Mesenchymal stem cell (in vitro differentiated cells and primary cell): Measurements from ENCODE around the gene COX6B2.
A peak's percentile ranks its signal among the peaks of the same experiment; 100 is the strongest.

ENCODE experiments used
- DNase-seq: peaks from one replicate; pipeline ENCODE4 v3.0.0-alpha.2; 2013
- H2AFZ ChIP-seq: one replicate; pipeline ENCODE4 v1.6.1; 2013; ENCODE audit warnings: low read depth, mild to moderate bottlenecking, control low read depth, inconsistent platforms, low read length, moderate library complexity
- H2AK5ac ChIP-seq: 2 replicates; pipeline ENCODE4 v1.6.1; 2013; ENCODE audit warnings: low read length, moderate library complexity, mild to moderate bottlenecking, inconsistent platforms; ENCODE audit not compliant: severe bottlenecking
- H2BK120ac ChIP-seq: one replicate; pipeline ENCODE4 v1.6.1; 2013; ENCODE audit warnings: low read depth, mild to moderate bottlenecking, inconsistent platforms, low read length, moderate library complexity
- H2BK12ac ChIP-seq, 2 experiments: one replicate each; pipeline ENCODE4 v1.6.1; 2013; ENCODE audit warnings: inconsistent platforms in 2 of 2, low read length in 2 of 2, mild to moderate bottlenecking in 2 of 2, moderate library complexity in 2 of 2, control low read depth in 1 of 2
- H2BK15ac ChIP-seq: one replicate; pipeline ENCODE4 v1.6.1; 2013; ENCODE audit warnings: mild to moderate bottlenecking, low read depth, inconsistent platforms; ENCODE audit not compliant: poor library complexity, severe bottlenecking
- H2BK5ac ChIP-seq: 2 replicates; pipeline ENCODE4 v1.6.1; 2013; ENCODE audit warnings: low read depth, mild to moderate bottlenecking, low read length, control low read depth, inconsistent platforms; ENCODE audit not compliant: poor library complexity, severe bottlenecking
- H3K14ac ChIP-seq, 2 experiments: one replicate each; pipeline ENCODE4 v1.6.1; 2013; ENCODE audit warnings: inconsistent platforms in 2 of 2, low read length in 2 of 2, control low read depth in 1 of 2, mild to moderate bottlenecking in 1 of 2, moderate library complexity in 1 of 2
- H3K18ac ChIP-seq, 2 experiments: one replicate each; pipeline ENCODE4 v1.6.1; 2013; ENCODE audit warnings: inconsistent platforms in 2 of 2, low read length in 2 of 2, control low read depth in 1 of 2, low read depth in 1 of 2, mild to moderate bottlenecking in 1 of 2
- H3K23ac ChIP-seq, 2 experiments: one replicate each; pipeline ENCODE4 v1.6.1; 2013; ENCODE audit warnings: inconsistent platforms in 2 of 2, low read length in 2 of 2, mild to moderate bottlenecking in 2 of 2, moderate library complexity in 2 of 2, control low read depth in 1 of 2
- H3K27ac ChIP-seq: 2 replicates; pipeline ENCODE4 v1.5.1; 2013; ENCODE audit warnings: mild to moderate bottlenecking, moderate library complexity, low read length, control low read depth, inconsistent platforms; ENCODE audit not compliant: poor library complexity, severe bottlenecking
- H3K27me3 ChIP-seq, 2 experiments: 2 replicates each; pipeline versions ENCODE4 v1.6.1 to v1.7.0; 2013; ENCODE audit warnings: low read length in 2 of 2, mild to moderate bottlenecking in 2 of 2, moderate library complexity in 2 of 2, control low read depth in 1 of 2, inconsistent platforms in 1 of 2; ENCODE audit not compliant: control insufficient read depth in 1 of 2, insufficient read depth in 1 of 2
- H3K36me3 ChIP-seq, 2 experiments: 2 replicates each; pipeline versions ENCODE4 v1.6.1 to v1.7.0; 2013; ENCODE audit warnings: low read length in 2 of 2, control low read depth in 1 of 2, inconsistent platforms in 1 of 2, low read depth in 1 of 2, mild to moderate bottlenecking in 1 of 2; ENCODE audit not compliant: insufficient read depth in 2 of 2, control insufficient read depth in 1 of 2
- H3K4ac ChIP-seq, 2 experiments: one replicate each; pipeline ENCODE4 v1.6.1; 2013; ENCODE audit warnings: inconsistent platforms in 2 of 2, low read length in 2 of 2, mild to moderate bottlenecking in 2 of 2, moderate library complexity in 2 of 2, control low read depth in 1 of 2, low read depth in 1 of 2
- H3K4me1 ChIP-seq: 2 replicates; pipeline ENCODE4 v1.6.1; 2013; ENCODE audit warnings: low read depth, low read length, control low read depth; ENCODE audit not compliant: control insufficient read depth, insufficient read depth
- H3K4me2 ChIP-seq: 2 replicates; pipeline ENCODE4 v1.6.1; 2013; ENCODE audit warnings: low read length, mild to moderate bottlenecking, inconsistent platforms; ENCODE audit not compliant: poor library complexity, severe bottlenecking
- H3K4me3 ChIP-seq, 2 experiments: 2 replicates each; pipeline versions ENCODE4 v1.5.1 to v1.7.0; 2013; ENCODE audit warnings: low read length in 2 of 2, mild to moderate bottlenecking in 2 of 2, control low read depth in 1 of 2, low read depth in 1 of 2; ENCODE audit not compliant: insufficient read depth in 1 of 2
- H3K79me1 ChIP-seq: replicated peaks from 2 replicates; pipeline ENCODE4 v1.6.1; 2013; ENCODE audit warnings: mild to moderate bottlenecking, control low read depth, low read length, inconsistent platforms; ENCODE audit not compliant: poor library complexity, severe bottlenecking
- H3K9ac ChIP-seq: 2 replicates; pipeline ENCODE4 v1.7.0; 2013; ENCODE audit warnings: mild to moderate bottlenecking, low read length, moderate library complexity
- H3K9me3 ChIP-seq: 2 replicates; pipeline ENCODE4 v1.7.0; 2013; ENCODE audit warnings: mild to moderate bottlenecking, low read length; ENCODE audit not compliant: control insufficient read depth
- H4K8ac ChIP-seq: one replicate; pipeline ENCODE4 v1.6.1; 2013; ENCODE audit warnings: inconsistent platforms, mild to moderate bottlenecking, low read length, moderate library complexity
- H4K91ac ChIP-seq: one replicate; pipeline ENCODE4 v1.6.1; 2013; ENCODE audit warnings: mild to moderate bottlenecking, low read length, inconsistent platforms
- WGBS: methylation state at CpG from one replicate; pipeline ENCODE4 v1.1.7; 2013; ENCODE audit warnings: mixed read lengths; 5-methylcytosine and 5-hydroxymethylcytosine counted together

The COX6B2 gene

DNA sequence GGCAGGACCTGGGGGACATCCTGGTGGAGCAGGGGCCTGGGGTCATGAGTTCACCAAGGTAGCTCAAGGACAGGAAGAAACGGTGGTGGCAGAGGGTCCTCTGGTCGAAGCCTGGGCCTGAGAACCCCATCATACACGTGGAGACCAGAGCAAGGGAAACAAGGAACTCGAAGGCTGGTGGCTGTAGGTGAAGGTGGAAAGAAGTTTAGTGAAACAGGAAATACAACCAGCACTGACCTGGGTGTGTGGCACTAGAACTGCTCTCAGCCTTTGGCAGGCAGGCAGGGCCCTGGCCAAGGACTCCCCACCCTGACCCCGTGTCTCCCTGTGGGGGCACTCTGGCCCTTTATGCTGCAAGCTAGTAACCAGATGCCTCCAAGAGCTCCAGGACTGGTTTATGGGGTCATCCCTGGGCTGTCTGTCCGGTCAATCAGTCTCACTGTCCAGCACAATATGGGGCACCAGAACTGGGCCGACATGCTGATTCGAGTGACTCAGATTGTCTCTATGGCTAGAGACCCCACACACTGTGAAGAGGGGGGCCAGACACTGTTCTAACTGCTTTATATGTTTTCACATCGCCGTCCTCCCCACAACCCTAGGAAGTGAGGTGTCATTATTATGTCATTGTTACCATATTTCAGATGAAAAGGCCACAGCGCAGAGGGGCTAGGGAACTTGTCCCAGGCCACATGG lies 3.8 kb downstream of the COX6B2 start:
- no peak overlapping the region for H3K23ac ChIP-seq
- DNase-seq = no peak
- H3K18ac ChIP-seq = no peak overlapping the region
- H3K4me3 ChIP-seq = no peak overlapping the region
- no peak overlapping the region for H3K9ac ChIP-seq
- no peak overlapping the region for H2BK120ac ChIP-seq
- peaks cover 32% of the 10 kb centered on the region for H3K4me1 ChIP-seq
- peaks cover 36 to 49% of the 10 kb centered on the region in 2 experiments for H3K27me3 ChIP-seq
- no peaks in the 10 kb centered on the region for H3K9me3 ChIP-seq
- no peak overlapping the region for H3K14ac ChIP-seq
- no peak overlapping the region for H2BK5ac ChIP-seq
- H4K91ac ChIP-seq = no peak overlapping the region
- H3K4ac ChIP-seq = no peak overlapping the region
- H3K79me1 ChIP-seq = no peaks in the 10 kb centered on the region
- 81% methylated on average over 11 of the region's 11 CpGs for WGBS
- no peak overlapping the region for H3K27ac ChIP-seq
- no peak overlapping the region for H4K8ac ChIP-seq
- H2BK15ac ChIP-seq = no peak overlapping the region
- no peak overlapping the region for H2AFZ ChIP-seq
- no peak overlapping the region for H2AK5ac ChIP-seq
- H3K4me2 ChIP-seq = no peak overlapping the region
- H2BK12ac ChIP-seq = no peak overlapping the region
- peaks cover 0 to 25% of the 10 kb centered on the region in 2 experiments for H3K36me3 ChIP-seq

DNA sequence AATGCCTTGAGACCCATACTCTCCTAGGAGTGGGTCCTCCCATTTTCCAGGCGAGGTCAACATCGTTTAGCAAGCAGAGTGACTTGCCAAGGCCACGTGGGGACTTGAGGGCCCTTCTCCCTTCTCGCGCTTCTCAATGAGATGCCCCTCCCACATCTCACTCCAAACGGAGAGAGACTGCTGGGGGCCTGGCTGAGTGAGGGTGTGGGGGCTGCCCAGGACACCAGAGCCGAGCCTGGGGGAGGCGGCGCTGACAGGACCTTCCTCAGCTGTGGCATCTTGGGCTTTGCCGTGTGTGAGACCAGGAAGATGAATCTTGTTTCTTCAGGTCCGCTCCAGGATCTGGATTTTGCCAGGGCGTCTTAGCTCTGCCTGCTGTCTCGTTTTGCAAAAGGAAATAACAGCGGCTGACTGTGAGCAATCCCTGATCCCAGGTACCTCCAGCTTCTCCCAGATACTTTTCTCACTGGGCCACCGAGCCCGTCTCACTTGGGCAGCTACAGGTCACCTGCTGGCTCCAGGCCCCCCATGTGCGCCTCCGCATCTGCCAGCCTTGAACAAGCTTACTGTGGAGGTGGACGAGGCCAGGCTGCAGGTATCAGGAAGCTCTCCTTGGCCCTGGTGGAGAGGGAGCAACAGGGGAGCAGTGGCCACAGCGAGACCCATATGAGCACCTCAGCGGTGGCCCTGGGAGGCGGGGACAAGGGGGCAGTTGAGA lies 6.0 kb downstream of the COX6B2 start:
- Histone ChIP-seq H3K27me3 (peaks cover 23 to 33% of the 10 kb centered on the region in 2 experiments), H2AFZ (no peak overlapping the region), H2BK15ac (no peak overlapping the region), H3K27ac (no peak overlapping the region), H3K9me3 (no peaks in the 10 kb centered on the region), H2BK120ac (peak overlapping the region; percentile 7), H3K18ac (no peak overlapping the region), H3K9ac (no peak overlapping the region), H2BK12ac (no peak overlapping the region), H2AK5ac (no peak overlapping the region), H3K4ac (no peak overlapping the region), H4K91ac (peak overlapping the region; percentile 27), H3K4me2 (no peak overlapping the region), H3K14ac (no peak overlapping the region), H3K36me3 (peaks cover 4 to 45% of the 10 kb centered on the region in 2 experiments), H2BK5ac (no peak overlapping the region), H3K79me1 (no peaks in the 10 kb centered on the region), H4K8ac (no peak overlapping the region), H3K23ac (no peak overlapping the region), H3K4me3 (no peak overlapping the region), H3K4me1 (peaks cover 31% of the 10 kb centered on the region)
- 41% methylated on average over 19 of the region's 22 CpGs for WGBS
- no peak for DNase-seq

DNA sequence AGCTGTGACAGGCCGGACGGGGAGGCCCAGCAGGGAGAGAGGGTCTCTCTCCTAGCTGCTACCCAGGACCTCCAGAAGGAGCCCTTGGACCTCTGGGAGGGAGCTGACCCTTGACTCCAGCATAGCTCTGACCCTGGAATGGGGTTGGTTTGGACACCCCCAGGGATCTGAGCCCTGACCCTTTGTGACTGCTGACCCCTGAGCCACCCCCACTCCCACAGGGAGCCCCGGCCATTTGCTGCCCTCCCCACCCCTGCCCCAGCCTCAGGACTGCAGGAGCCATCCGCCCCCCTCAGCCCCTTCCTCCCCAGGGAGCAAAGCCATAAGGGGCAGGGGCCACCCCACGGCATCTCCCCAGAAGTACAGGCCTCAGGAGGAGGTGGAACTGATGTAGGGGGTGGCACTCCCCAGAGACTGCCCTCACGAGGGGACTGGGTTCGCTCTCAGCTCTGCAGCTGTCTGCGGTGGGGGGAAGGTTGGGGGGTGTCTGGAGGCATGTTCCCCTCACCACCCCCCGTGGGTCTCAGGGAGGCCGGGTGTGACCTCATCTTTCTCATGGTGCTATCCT lies 7.0 kb downstream of the COX6B2 start:
- Histone ChIP-seq H2BK15ac (no peak overlapping the region), H3K9me3 (no peaks in the 10 kb centered on the region), H2AFZ (no peak overlapping the region), H2BK5ac (no peak overlapping the region), H3K9ac (no peak overlapping the region), H2BK120ac (no peak overlapping the region), H3K4me2 (no peak overlapping the region), H3K4me1 (peaks cover 30% of the 10 kb centered on the region), H3K4ac (no peak overlapping the region), H3K18ac (no peak overlapping the region), H4K91ac (peak overlapping the region; percentile 27), H3K23ac (no peak overlapping the region), H3K27me3 (peaks cover 13 to 23% of the 10 kb centered on the region in 2 experiments), H3K14ac (no peak overlapping the region), H3K79me1 (no peaks in the 10 kb centered on the region), H3K27ac (no peak overlapping the region), H3K4me3 (no peak overlapping the region), H4K8ac (no peak overlapping the region), H3K36me3 (peaks cover 14 to 55% of the 10 kb centered on the region in 2 experiments), H2BK12ac (no peak overlapping the region), H2AK5ac (no peak overlapping the region)
- 89% methylated on average over 7 of the region's 10 CpGs for WGBS
- no peak for DNase-seq

DNA sequence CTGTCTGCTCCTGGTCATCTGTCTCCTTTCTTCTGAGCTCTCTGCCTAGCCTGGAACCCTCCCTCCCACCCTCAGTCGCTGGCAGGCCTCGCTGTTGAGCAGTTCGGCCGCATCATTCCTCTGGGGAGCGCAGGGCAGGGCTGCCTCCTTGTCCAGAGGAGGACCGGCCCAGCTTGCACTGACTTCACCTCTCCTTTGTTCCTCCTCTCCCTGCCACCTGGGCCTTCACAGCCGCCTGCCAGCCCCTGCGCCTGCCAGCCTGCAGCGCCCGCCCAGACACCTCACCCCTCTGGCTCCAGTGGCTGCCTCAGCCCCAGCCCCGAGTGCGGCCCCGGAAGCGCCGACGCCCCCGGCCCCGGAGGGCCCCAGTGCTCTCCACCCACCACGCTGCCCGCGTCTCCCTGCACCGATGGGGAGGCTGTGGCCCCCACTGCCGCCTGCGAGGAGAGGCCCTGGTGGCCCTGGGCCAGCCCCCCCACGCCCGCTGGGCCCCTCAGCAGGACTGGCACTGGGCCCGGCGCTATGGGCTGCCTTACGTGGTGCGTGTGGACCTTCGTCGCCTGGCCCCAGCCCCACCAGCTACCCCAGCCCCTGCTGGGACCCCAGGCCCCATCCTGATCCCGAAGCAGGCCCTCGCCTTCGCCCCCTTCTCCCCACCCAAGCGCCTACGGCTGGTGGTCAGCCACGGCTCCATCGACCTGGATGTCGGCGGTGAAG lies 7.6 kb downstream of the COX6B2 start:
- peak overlapping the region; percentile 38 for H3K9ac ChIP-seq
- no peak overlapping the region for H2AFZ ChIP-seq
- H2AK5ac ChIP-seq = no peak overlapping the region
- H3K4me3 ChIP-seq = no peak overlapping the region
- no peak overlapping the region for H4K91ac ChIP-seq
- peaks cover 1% of the 10 kb centered on the region for H3K79me1 ChIP-seq
- no peak overlapping the region for H4K8ac ChIP-seq
- H3K36me3 ChIP-seq = peaks cover 16 to 61% of the 10 kb centered on the region in 2 experiments
- no peak overlapping the region for H3K27ac ChIP-seq
- no peaks in the 10 kb centered on the region for H3K9me3 ChIP-seq
- no peak overlapping the region for H3K4ac ChIP-seq
- no peak overlapping the region for H3K18ac ChIP-seq
- no peak overlapping the region for H2BK15ac ChIP-seq
- H2BK12ac ChIP-seq = no peak overlapping the region
- DNase-seq = no peak
- 96% methylated on average over 39 of the region's 41 CpGs for WGBS
- peaks cover 7 to 17% of the 10 kb centered on the region in 2 experiments for H3K27me3 ChIP-seq
- H3K4me2 ChIP-seq = no peak overlapping the region
- H2BK120ac ChIP-seq = no peak overlapping the region
- no peak overlapping the region for H2BK5ac ChIP-seq
- H3K23ac ChIP-seq = no peak overlapping the region
- H3K14ac ChIP-seq = no peak overlapping the region
- peaks cover 35% of the 10 kb centered on the region for H3K4me1 ChIP-seq
